ENCODE data around the gene STIP1. TPM values are rescaled to one million over a fixed set of nuclear protein-coding genes. Genes with fewer than 3 reads are reported as not detected.

Gene STIP1
- polyA plus RNA-seq, 1 experiment = 139 TPM

GRCh38 chr11:64229744-64230170 lies 43.8 kb downstream of the STIP1 start:
- DNase-seq (ENCODE audit: low read depth) = no peak
- no peaks in the 10 kb centered on the region for H3K27me3 ChIP-seq (ENCODE audit: control insufficient read depth, insufficient read depth, low read length)
- peak overlapping the region; percentile 78 for H3K4me3 ChIP-seq (ENCODE audit: low read depth, low read length)
- no peaks in the 10 kb centered on the region for H3K36me3 ChIP-seq (ENCODE audit: control insufficient read depth, insufficient read depth, low read length)
- TF ChIP-seq CTCF (IDR thresholded peaks at IDR 0.05; ENCODE audit: insufficient read depth, low read depth, low read length) = no peak
- CTCF ChIA-PET = interaction anchor here (1.1 kb wide), 1 partner anchor 25 kb away, joined by 4 read pairs; no protein-coding TSS in a partner anchor
- POLR2A ChIA-PET = interaction anchor here (0.7 to 1.0 kb wide), 2 partner anchors 12 to 513 kb away, joined by 4 to 8 read pairs; no protein-coding TSS in a partner anchor

- TF ChIP-seq CTCF (IDR thresholded peaks at IDR 0.05; ENCODE audit: insufficient read depth, low read depth, low read length) = no peak
These were observed 44.4 kb downstream of the STIP1 start, which contains the start of gene DNAJC4 for GRCh38 chr11:64230171-64230984. TSS of gene DNAJC4 (plus strand) at chr11:64230548. CDS start at chr11:64230855, 307 bp downstream.

GRCh38 chr11:64230985-64231365 lies 45.0 kb downstream of the STIP1 start:
- no peak for TF ChIP-seq CTCF (IDR thresholded peaks at IDR 0.05; ENCODE audit: insufficient read depth, low read depth, low read length)
- ChIA-PET CTCF (interaction anchor here (1.3 kb wide), 2 partner anchors 21 to 24 kb away, joined by 3 to 4 read pairs; partner anchors contain the start of gene PLCB3), POLR2A (no interaction called here)
- Histone ChIP-seq H3K4me3 (ENCODE audit: low read depth, low read length) (peak overlapping the region; percentile 78), H3K27me3 (ENCODE audit: control insufficient read depth, insufficient read depth, low read length) (no peaks in the 10 kb centered on the region), H3K36me3 (ENCODE audit: control insufficient read depth, insufficient read depth, low read length) (no peaks in the 10 kb centered on the region; the same call in 1 of the 2 replicates)
- DNase-seq (ENCODE audit: low read depth) = no peak

More at GRCh38 chr11:64230171-64230984, 44.4 kb downstream of the STIP1 start, which contains the start of gene DNAJC4:
- Histone ChIP-seq H3K36me3 (ENCODE audit: control insufficient read depth, insufficient read depth, low read length) (no peaks in the 10 kb centered on the region), H3K4me3 (ENCODE audit: low read depth, low read length) (peak within 1 kb of the TSS; percentile 78), H3K27me3 (ENCODE audit: control insufficient read depth, insufficient read depth, low read length) (no peaks in the 10 kb centered on the region)
- ChIA-PET CTCF (interaction anchor here (1.3 kb wide), 2 partner anchors 21 to 23 kb away, joined by 3 to 4 read pairs; partner anchors contain the start of gene PLCB3), POLR2A (interaction anchor here (0.7 to 1.0 kb wide), 2 partner anchors 11 to 513 kb away, joined by 4 to 8 read pairs; no protein-coding TSS in a partner anchor)
- DNase-seq (ENCODE audit: low read depth) = peak; percentile 46

- Histone ChIP-seq H3K27me3 (ENCODE audit: control insufficient read depth, insufficient read depth, low read length) (no peaks in the 10 kb centered on the region), H3K4me3 (ENCODE audit: low read depth, low read length) (no peak overlapping the region), H3K36me3 (ENCODE audit: control insufficient read depth, insufficient read depth, low read length) (no peaks in the 10 kb centered on the region; the same call in 1 of the 2 replicates)
- CTCF ChIA-PET = interaction anchor here (1.3 to 3.0 kb wide), 3 partner anchors 20 to 24 kb away, joined by 3 to 15 read pairs (median 4); partner anchors contain the start of gene PLCB3
- POLR2A ChIA-PET = interaction anchor here (0.6 kb wide), 2 partner anchors 10 to 40 kb away, joined by 3 read pairs; partner anchors contain the start of gene FKBP2
- TF ChIP-seq CTCF (IDR thresholded peaks at IDR 0.05; ENCODE audit: insufficient read depth, low read depth, low read length) = no peak
- no peak for DNase-seq (ENCODE audit: low read depth)
These were observed 45.6 kb downstream of the STIP1 start for GRCh38 chr11:64231546-64231945.
